Spleen (tissue), 11 donors: ENCODE measurements around the gene PFKL. TPM values are rescaled to one million over a fixed set of nuclear protein-coding genes. Genes with fewer than 3 reads are reported as not detected.

Experiments used
- DNase-seq: peaks from one replicate; pipeline ENCODE4 v3.0.0-alpha.2; 2020
- H3K27ac ChIP-seq, 8 donors: fragments of 200-600 bp; sonication (generic) in 7 of 8; 1 replicate in 4 of 8; 2 replicates in 4 of 8; pipeline versions ENCODE4 v1.5.0 to v1.8.0; 2016 to 2021; ENCODE audit warnings: inconsistent platforms in 4 of 8, mild to moderate bottlenecking in 4 of 8, moderate library complexity in 1 of 8
- H3K27me3 ChIP-seq, 7 donors: fragments of 200-600 bp; sonication (generic) in 6 of 7; replicated peaks in 1 of 7; 1 replicate in 4 of 7; 2 replicates in 3 of 7; pipeline versions ENCODE4 v1.5.0 to v1.8.0; 2016 to 2021; ENCODE audit warnings: inconsistent platforms in 3 of 7, mild to moderate bottlenecking in 1 of 7
- H3K36me3 ChIP-seq, 6 donors: fragments of 200-600 bp; sonication (generic) in 5 of 6; 1 replicate in 4 of 6; 2 replicates in 2 of 6; pipeline versions ENCODE4 v1.5.0 to v1.8.0; 2016 to 2021; ENCODE audit warnings: inconsistent platforms in 2 of 6
- H3K4me1 ChIP-seq, 6 donors: fragments of 200-600 bp; sonication (generic) in 5 of 6; 1 replicate in 3 of 6; 2 replicates in 3 of 6; pipeline versions ENCODE4 v1.5.0 to v1.8.0; 2016 to 2021; ENCODE audit warnings: inconsistent platforms in 3 of 6
- H3K4me3 ChIP-seq, 8 donors: fragments of 200-600 bp; sonication (generic) in 7 of 8; 1 replicate in 4 of 8; 2 replicates in 4 of 8; pipeline versions ENCODE4 v1.5.0 to v1.8.0; 2016 to 2021; ENCODE audit warnings: inconsistent platforms in 4 of 8, mild to moderate bottlenecking in 4 of 8, moderate library complexity in 2 of 8
- H3K9me3 ChIP-seq, 8 donors: fragments of 200-600 bp; sonication (generic) in 7 of 8; 1 replicate in 4 of 8; 2 replicates in 4 of 8; pipeline versions ENCODE4 v1.5.0 to v1.8.0; 2016 to 2021; ENCODE audit warnings: inconsistent platforms in 4 of 8
- POLR2A ChIP-seq, 3 donors: fragments of 450-650 bp; IDR thresholded peaks; one replicate each; pipeline ENCODE4 v1.5.1; 2017; ENCODE audit warnings: antibody characterized with exemption in 3 of 3, mild to moderate bottlenecking in 1 of 3
- POLR2AphosphoS5 ChIP-seq, 3 donors: sonication (generic); formaldehyde crosslinking; IDR thresholded peaks; one replicate each; pipeline ENCODE4 v1.5.1; 2017; ENCODE audit warnings: antibody characterized with exemption in 3 of 3
- WGBS, 5 donors: extraction: QIAGEN DNeasy Blood & Tissue Kit in 3 of 5; methylation state at CpG; one replicate each; pipeline versions ENCODE4 v1.1.5 to v1.1.7; 2013 to 2018; 5-methylcytosine and 5-hydroxymethylcytosine counted together
- intact Hi-C: fragments of 100-400 bp; cut with DNase I; formaldehyde crosslinking; loops from one replicate; pipeline ENCODE4 v1.15.0; 2023; ENCODE audit warnings: low total_unique reads
- polyA plus RNA-seq, 3 donors: library from polyadenylated mRNA; stranded (reverse); fragments of 200-250 nt; gene quantifications; one replicate each; pipeline ENCODE4 v1.2.1, GENCODE V29; 2013
- total RNA-seq, 7 donors: library from RNA; depleted of rRNA in 3 of 7; stranded (reverse); fragments of >200 nt in 3 of 7; fragmentation: NEBNext Ultra II Directional in 4 of 7; extraction: Animal tissue kit (Norgen Biotek cat#: 25700) in 4 of 7; gene quantifications; one replicate each; pipeline versions ENCODE4 v1.1.0 to v1.2.1, GENCODE V29; 2016 to 2021
- TF ChIP-seq, protein P1 (sequence below), 11 experiments: fragments of 200-600 bp in 7 of 11; fragments of 450-650 bp in 4 of 11; sonication (generic) in 4 of 11; IDR thresholded peaks in 8 of 11; conservative IDR thresholded peaks in 3 of 11; 1 replicate in 7 of 11; 2 replicates in 4 of 11; pipeline versions ENCODE4 v1.4.0 to v1.8.0; 2016 to 2021; ENCODE audit warnings: antibody characterized with exemption in 11 of 11, inconsistent platforms in 4 of 11, mild to moderate bottlenecking in 1 of 11
- donor health status: healthy with polysubstance abuse.
- donor health status: DM: no; HTN: no; CAD: no; lungs with moderate emphysema.
- donor health status: DM: no; HTN: no; CAD: no.
- donor health status: Bipolar disorder and iron deficiency.
- donor health status: healthy.
- donor health status: DM: no; HTN: no; CAD: no.
- donor health status: DM: yes; HTN: yes; CAD: no.

PFKL gene
- total and polyA plus RNA-seq, 10 donors = 65.9 to 145 (median 112) TPM

DNA sequence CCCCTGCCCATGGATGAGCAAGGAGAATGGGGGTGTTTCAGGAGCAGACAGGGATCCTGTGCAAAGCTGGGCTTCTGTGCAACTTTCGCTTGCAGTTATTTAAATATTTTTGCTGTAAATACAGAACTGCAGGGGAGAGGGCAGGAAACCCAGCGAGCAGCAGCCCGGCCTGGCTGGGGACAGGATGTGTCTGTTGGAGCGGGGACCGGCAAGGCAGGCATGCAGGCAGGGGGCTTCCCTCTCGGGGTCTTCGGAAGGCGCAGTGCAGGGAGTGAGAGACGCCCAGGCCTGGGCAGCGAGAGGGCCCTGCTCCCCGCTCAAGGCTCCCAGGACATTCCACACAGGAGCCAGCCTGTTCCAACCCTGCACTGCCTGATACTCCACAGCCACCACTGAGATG is 15.9 kb upstream of the PFKL start:
- 22 to 45% (median 27%) methylated on average over 10 to 11 of the region's 11 CpGs for WGBS, 5 donors
- intact Hi-C loops = no loop called here
- Histone ChIP-seq H3K4me3 (no peak overlapping the region), H3K36me3 (no peaks in the 10 kb centered on the region), H3K27ac (no peak overlapping the region), H3K27me3 (peaks cover 0 to 32% (median 25%) of the 10 kb centered on the region in 7 donors), H3K9me3 (no peaks in the 10 kb centered on the region), H3K4me1 (peaks cover 0 to 9% (median 3%) of the 10 kb centered on the region in 6 donors)
- no peak for TF ChIP-seq POLR2AphosphoS5 (IDR thresholded peaks at IDR 0.05)
- TF ChIP-seq, protein P1, sequence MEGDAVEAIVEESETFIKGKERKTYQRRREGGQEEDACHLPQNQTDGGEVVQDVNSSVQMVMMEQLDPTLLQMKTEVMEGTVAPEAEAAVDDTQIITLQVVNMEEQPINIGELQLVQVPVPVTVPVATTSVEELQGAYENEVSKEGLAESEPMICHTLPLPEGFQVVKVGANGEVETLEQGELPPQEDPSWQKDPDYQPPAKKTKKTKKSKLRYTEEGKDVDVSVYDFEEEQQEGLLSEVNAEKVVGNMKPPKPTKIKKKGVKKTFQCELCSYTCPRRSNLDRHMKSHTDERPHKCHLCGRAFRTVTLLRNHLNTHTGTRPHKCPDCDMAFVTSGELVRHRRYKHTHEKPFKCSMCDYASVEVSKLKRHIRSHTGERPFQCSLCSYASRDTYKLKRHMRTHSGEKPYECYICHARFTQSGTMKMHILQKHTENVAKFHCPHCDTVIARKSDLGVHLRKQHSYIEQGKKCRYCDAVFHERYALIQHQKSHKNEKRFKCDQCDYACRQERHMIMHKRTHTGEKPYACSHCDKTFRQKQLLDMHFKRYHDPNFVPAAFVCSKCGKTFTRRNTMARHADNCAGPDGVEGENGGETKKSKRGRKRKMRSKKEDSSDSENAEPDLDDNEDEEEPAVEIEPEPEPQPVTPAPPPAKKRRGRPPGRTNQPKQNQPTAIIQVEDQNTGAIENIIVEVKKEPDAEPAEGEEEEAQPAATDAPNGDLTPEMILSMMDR (IDR thresholded peaks at IDR 0.05 in 8 of 11, conservative IDR thresholded peaks at IDR 0.05 in 3 of 11) = no peak
- no peak for TF ChIP-seq POLR2A (IDR thresholded peaks at IDR 0.05)
- peak; percentile 71 for DNase-seq

DNA sequence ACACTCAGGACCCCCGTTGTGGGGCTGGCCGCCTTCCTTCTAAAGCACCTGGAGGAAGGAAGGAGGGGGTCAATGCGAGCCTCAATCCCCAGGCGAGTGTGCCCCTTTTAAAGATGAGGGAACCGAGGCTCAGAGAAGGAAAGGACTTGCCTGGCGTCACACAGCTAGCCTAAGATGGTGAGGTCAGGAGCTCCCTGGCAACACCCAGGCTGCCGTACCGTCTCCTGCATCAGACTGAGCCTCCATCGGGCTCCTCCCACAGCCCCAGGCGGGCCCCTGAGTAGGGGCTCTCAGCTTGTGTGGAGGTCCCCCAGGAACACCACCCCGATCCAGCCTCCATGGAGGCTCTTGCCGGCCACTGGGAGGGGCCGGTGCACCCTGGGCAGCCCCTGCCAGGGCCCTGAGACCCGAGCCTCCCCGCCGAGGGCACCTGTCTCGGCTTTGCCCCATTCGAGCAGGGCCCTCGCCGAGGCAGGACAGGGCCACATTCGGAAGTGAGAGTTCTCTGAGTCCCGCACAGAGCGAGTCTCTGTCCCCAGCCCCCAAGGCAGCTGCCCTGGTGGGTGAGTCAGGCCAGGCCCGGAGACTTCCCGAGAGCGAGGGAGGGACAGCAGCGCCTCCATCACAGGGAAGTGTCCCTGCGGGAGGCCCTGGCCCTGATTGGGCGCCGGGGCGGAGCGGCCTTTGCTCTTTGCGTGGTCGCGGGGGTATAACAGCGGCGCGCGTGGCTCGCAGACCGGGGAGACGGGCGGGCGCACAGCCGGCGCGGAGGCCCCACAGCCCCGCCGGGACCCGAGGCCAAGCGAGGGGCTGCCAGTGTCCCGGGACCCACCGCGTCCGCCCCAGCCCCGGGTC is 14.5 kb upstream of the PFKL start, which contains the start of gene AIRE:
Gene AIRE (plus strand): TSS at position 739 of the 855 bp plus-strand sequence. CDS start 131 bp downstream, outside the sequence.
- intact Hi-C loops = no loop called here
- peak; percentile 69 for DNase-seq
- Histone ChIP-seq H3K4me3 (peak within 1 kb of the TSS in 1 of 8 donors; percentile 7), H3K9me3 (no peaks in the 10 kb centered on the region), H3K36me3 (no peaks in the 10 kb centered on the region), H3K27ac (no peak within 1 kb of the TSS), H3K27me3 (peaks cover 0 to 39% (median 25%) of the 10 kb centered on the region in 7 donors), H3K4me1 (peaks cover 0 to 9% (median 3%) of the 10 kb centered on the region in 6 donors)
- TF ChIP-seq POLR2AphosphoS5 (IDR thresholded peaks at IDR 0.05) (no peak), POLR2A (IDR thresholded peaks at IDR 0.05) (no peak)
- TF ChIP-seq, protein P1 (IDR thresholded peaks at IDR 0.05 in 8 of 11, conservative IDR thresholded peaks at IDR 0.05 in 3 of 11) = no peak
- WGBS, 5 donors = 41 to 89% (median 62%) methylated on average over 16 to 56 of the region's 56 CpGs

DNA sequence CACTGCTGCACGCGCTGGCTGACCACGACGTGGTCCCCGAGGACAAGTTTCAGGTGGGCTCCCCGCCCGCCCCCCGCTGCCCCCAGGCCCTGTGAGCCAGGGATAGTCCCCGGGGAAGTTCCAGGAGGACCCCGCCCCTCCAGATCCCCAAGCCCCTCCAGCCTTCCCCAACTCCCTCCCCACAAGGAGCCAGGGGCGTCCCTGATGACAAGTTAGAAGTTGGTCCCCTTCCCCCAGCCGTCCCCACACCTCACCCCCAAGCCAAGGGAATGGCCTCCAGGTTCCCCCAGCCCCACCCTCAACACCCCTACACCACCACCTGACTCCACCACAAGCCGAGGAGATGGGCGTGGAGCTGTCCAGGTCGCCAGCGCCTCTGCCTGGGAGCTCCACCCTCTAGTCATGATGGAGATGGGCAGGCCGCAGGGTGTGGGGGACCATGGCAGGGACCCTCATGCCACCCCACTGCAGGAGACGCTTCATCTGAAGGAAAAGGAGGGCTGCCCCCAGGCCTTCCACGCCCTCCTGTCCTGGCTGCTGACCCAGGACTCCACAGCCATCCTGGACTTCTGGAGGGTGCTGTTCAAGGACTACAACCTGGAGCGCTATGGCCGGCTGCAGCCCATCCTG is 13.7 kb upstream of the PFKL start:
- Histone ChIP-seq H3K4me3 (no peak overlapping the region), H3K9me3 (no peaks in the 10 kb centered on the region), H3K36me3 (no peaks in the 10 kb centered on the region), H3K27ac (no peak overlapping the region), H3K4me1 (peaks cover 0 to 9% (median 3%) of the 10 kb centered on the region in 6 donors), H3K27me3 (peaks cover 0 to 39% (median 25%) of the 10 kb centered on the region in 7 donors)
- no peak for TF ChIP-seq POLR2A (IDR thresholded peaks at IDR 0.05)
- TF ChIP-seq, protein P1 (IDR thresholded peaks at IDR 0.05 in 8 of 11, conservative IDR thresholded peaks at IDR 0.05 in 3 of 11) = no peak
- no peak for TF ChIP-seq POLR2AphosphoS5 (IDR thresholded peaks at IDR 0.05)
- no peak for DNase-seq
- intact Hi-C loops = no loop called here
- 61 to 76% (median 73%) methylated on average over 9 to 21 of the region's 21 CpGs for WGBS, 5 donors
